GM12878 (cell line): Measurements from ENCODE around the gene SVBP.
A peak's percentile ranks its signal among the peaks of the same experiment; 100 is the strongest.

ENCODE experiments used
- CEBPB ChIP-seq, 2 experiments: fragments of 150-350 bp in 1 of 2; IDR thresholded peaks; 2 replicates each; pipeline ENCODE4 v1.6.1; 2012 to 2014; ENCODE audit warnings: low read depth in 2 of 2, low read length in 2 of 2, borderline replicate concordance in 1 of 2, inconsistent platforms in 1 of 2
- CHD4 ChIP-seq: fragments of 200-600 bp; sonication (generic); IDR thresholded peaks from 2 replicates; pipeline ENCODE4 v1.6.1; 2016; ENCODE audit warnings: mild to moderate bottlenecking
- GATAD2B ChIP-seq: fragments of 450-650 bp; conservative IDR thresholded peaks from 2 replicates; pipeline ENCODE4 v1.6.1; 2017; ENCODE audit warnings: low read depth, mild to moderate bottlenecking, moderate library complexity
- NBN ChIP-seq: fragments of 450-650 bp; IDR thresholded peaks from 2 replicates; pipeline ENCODE4 v1.6.1; 2016
- NFYB ChIP-seq: IDR thresholded peaks from 2 replicates; pipeline ENCODE4 v1.6.1; 2011; ENCODE audit warnings: low read depth, mild to moderate bottlenecking, low read length, improper control_type of control experiment, moderate library complexity; ENCODE audit not compliant: insufficient read depth
- POLR2A ChIP-seq: IDR thresholded peaks from 2 replicates; pipeline ENCODE4 v1.6.1; 2011; ENCODE audit warnings: low read depth, mild to moderate bottlenecking, low read length
- SUZ12 ChIP-seq: fragments of 200-600 bp; sonication (generic); IDR thresholded peaks from one replicate; pipeline ENCODE4 v1.6.1; 2018; ENCODE audit warnings: antibody characterized with exemption, mild to moderate bottlenecking; ENCODE audit not compliant: unreplicated experiment
- TAF1 ChIP-seq: IDR thresholded peaks from 2 replicates; pipeline ENCODE4 v1.6.1; 2011; ENCODE audit warnings: mild to moderate bottlenecking, low read depth, low read length, borderline replicate concordance
- TF ChIP-seq, protein P1 (sequence below): IDR thresholded peaks from 2 replicates; pipeline ENCODE4 v1.6.1; 2011; ENCODE audit warnings: low read depth, low read length, improper control_type of control experiment, borderline replicate concordance
- TF ChIP-seq, protein P2 (sequence below), 3 experiments: IDR thresholded peaks in 2 of 3; conservative IDR thresholded peaks in 1 of 3; 2 replicates each; pipeline ENCODE4 v1.5.1; 2011; ENCODE audit warnings: low read depth in 3 of 3, low read length in 3 of 3, mild to moderate bottlenecking in 3 of 3, control low read depth in 2 of 3, moderate library complexity in 2 of 3, inconsistent platforms in 1 of 3, mixed read lengths in 1 of 3; ENCODE audit not compliant: control insufficient read depth in 2 of 3, insufficient read depth in 1 of 3; ENCODE audit errors: extremely low read depth in 1 of 3
- TF ChIP-seq, protein P3 (sequence below): fragments of 450-650 bp; IDR thresholded peaks from 2 replicates; pipeline ENCODE4 v1.6.1; 2017; ENCODE audit warnings: mild to moderate bottlenecking

DNA sequence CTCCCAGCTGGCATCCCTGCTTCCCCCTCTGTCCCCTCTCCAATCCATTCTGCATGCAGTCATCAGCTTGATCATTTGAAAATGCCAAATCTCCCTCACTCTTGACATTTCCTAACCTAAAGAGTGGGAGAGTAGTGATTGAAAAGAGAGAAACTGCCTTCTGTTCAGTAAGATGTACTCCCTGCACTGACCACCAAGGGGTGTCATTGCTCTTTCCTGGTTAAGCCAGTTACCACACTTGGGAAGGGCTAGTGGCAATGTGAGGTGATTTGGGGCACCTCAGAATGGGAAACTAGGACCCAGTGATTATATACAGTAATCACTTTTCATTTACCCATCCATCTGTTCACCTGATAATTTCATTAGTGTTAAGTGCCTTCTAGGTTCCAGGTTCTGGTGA, 39.3 kb downstream of the SVBP start:
- TF ChIP-seq, protein P1, sequence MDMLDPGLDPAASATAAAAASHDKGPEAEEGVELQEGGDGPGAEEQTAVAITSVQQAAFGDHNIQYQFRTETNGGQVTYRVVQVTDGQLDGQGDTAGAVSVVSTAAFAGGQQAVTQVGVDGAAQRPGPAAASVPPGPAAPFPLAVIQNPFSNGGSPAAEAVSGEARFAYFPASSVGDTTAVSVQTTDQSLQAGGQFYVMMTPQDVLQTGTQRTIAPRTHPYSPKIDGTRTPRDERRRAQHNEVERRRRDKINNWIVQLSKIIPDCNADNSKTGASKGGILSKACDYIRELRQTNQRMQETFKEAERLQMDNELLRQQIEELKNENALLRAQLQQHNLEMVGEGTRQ: no peak
- TF ChIP-seq POLR2A (no peak), SUZ12 (no peak), NBN (no peak), GATAD2B (no peak), CEBPB (IDR thresholded peaks at IDR 0.05; ENCODE audit: borderline replicate concordance in 1 of 2, low read depth in 2 of 2, low read length in 2 of 2) (no peak), NFYB (no peak), CHD4 (no peak), TAF1 (no peak)
- TF ChIP-seq, protein P2, sequence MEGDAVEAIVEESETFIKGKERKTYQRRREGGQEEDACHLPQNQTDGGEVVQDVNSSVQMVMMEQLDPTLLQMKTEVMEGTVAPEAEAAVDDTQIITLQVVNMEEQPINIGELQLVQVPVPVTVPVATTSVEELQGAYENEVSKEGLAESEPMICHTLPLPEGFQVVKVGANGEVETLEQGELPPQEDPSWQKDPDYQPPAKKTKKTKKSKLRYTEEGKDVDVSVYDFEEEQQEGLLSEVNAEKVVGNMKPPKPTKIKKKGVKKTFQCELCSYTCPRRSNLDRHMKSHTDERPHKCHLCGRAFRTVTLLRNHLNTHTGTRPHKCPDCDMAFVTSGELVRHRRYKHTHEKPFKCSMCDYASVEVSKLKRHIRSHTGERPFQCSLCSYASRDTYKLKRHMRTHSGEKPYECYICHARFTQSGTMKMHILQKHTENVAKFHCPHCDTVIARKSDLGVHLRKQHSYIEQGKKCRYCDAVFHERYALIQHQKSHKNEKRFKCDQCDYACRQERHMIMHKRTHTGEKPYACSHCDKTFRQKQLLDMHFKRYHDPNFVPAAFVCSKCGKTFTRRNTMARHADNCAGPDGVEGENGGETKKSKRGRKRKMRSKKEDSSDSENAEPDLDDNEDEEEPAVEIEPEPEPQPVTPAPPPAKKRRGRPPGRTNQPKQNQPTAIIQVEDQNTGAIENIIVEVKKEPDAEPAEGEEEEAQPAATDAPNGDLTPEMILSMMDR (IDR thresholded peaks at IDR 0.05 in 2 of 3, conservative IDR thresholded peaks at IDR 0.05 in 1 of 3; ENCODE audit: control insufficient read depth in 2 of 3, extremely low read depth in 1 of 3, insufficient read depth in 1 of 3, low read depth in 3 of 3, low read length in 3 of 3): peak; percentile 69 to 76 (median 71)
- TF ChIP-seq, protein P3, sequence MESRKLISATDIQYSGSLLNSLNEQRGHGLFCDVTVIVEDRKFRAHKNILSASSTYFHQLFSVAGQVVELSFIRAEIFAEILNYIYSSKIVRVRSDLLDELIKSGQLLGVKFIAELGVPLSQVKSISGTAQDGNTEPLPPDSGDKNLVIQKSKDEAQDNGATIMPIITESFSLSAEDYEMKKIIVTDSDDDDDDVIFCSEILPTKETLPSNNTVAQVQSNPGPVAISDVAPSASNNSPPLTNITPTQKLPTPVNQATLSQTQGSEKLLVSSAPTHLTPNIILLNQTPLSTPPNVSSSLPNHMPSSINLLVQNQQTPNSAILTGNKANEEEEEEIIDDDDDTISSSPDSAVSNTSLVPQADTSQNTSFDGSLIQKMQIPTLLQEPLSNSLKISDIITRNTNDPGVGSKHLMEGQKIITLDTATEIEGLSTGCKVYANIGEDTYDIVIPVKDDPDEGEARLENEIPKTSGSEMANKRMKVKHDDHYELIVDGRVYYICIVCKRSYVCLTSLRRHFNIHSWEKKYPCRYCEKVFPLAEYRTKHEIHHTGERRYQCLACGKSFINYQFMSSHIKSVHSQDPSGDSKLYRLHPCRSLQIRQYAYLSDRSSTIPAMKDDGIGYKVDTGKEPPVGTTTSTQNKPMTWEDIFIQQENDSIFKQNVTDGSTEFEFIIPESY: no peak
